ENCODE measurements around the gene RERE.

Gene RERE

DNA sequence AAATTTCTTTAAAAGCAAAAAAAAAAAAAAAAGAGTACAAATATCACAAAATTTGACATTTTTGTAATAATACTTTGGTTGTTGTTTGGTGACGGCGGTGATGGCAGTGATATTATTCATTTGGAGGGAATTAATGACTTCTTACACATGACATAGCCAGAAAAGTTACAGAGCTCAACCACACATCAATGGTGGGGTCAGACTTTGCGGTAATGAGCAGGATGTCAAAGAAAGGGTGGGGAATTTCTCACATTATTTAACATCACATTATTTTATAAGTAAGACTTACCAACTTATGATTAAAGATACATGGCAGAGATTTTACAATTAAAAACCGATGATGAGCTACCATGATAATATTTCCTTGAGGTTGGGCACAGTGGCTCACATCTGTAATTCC, 248.2 kb downstream of the RERE start:
- CTCF ChIA-PET: interaction anchor here (0.6 to 2.2 kb wide), 4 partner anchors 8 to 285 kb away, joined by 3 to 7 read pairs (median 4); no protein-coding TSS in a partner anchor
- POLR2A ChIA-PET: interaction anchor here (1.1 kb wide), 1 partner anchor 134 kb away, joined by 3 read pairs; no protein-coding TSS in a partner anchor
- no peak for TF ChIP-seq CTBP1 (IDR thresholded peaks at IDR 0.05; ENCODE audit: borderline replicate concordance)
- TF ChIP-seq FOXM1 (IDR thresholded peaks at IDR 0.05; ENCODE audit: borderline replicate concordance): no peak
- TF ChIP-seq, protein P1, sequence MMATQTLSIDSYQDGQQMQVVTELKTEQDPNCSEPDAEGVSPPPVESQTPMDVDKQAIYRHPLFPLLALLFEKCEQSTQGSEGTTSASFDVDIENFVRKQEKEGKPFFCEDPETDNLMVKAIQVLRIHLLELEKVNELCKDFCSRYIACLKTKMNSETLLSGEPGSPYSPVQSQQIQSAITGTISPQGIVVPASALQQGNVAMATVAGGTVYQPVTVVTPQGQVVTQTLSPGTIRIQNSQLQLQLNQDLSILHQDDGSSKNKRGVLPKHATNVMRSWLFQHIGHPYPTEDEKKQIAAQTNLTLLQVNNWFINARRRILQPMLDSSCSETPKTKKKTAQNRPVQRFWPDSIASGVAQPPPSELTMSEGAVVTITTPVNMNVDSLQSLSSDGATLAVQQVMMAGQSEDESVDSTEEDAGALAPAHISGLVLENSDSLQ (IDR thresholded peaks at IDR 0.05): no peak
- TF ChIP-seq ELF4 (IDR thresholded peaks at IDR 0.05): no peak
- TF ChIP-seq HDGF (IDR thresholded peaks at IDR 0.05; ENCODE audit: borderline replicate concordance): no peak
- TF ChIP-seq ZNF384 (IDR thresholded peaks at IDR 0.05): no peak
- no peak for TF ChIP-seq NFRKB (IDR thresholded peaks at IDR 0.05)
- no peak for TF ChIP-seq FOXK2 (IDR thresholded peaks at IDR 0.05)
- no peak for TF ChIP-seq SUZ12 (IDR thresholded peaks at IDR 0.05)
- no peak for TF ChIP-seq FOXA1 (IDR thresholded peaks at IDR 0.05)
- no peak for TF ChIP-seq BHLHE40 (IDR thresholded peaks at IDR 0.05; ENCODE audit: borderline replicate concordance)
- TF ChIP-seq LEF1 (IDR thresholded peaks at IDR 0.05; ENCODE audit: borderline replicate concordance): no peak
- no peak for TF ChIP-seq SP1 (IDR thresholded peaks at IDR 0.05)
- TF ChIP-seq ARNT (IDR thresholded peaks at IDR 0.05): no peak
- no peak for DNase-seq (ENCODE audit: extremely low spot score)

DNA sequence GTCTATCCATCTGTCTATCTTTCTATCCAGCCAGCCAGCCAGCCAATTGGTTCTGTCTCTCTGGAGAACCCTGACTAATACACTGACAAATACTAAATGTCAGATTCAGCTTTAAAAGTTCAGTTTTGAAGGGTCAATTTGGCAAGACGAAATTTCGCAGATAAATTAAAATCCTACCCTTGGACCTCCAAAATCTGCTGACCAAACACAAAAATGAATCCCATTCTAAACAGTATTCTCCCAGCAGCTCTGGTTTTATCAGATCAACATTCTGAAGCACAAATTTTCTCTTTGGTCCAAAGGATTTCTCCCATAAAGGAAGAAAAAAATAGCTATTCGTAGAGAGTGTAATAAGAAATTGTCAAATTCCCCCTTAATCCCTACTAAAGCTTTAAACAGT, 248.6 kb downstream of the RERE start:
- ChIA-PET CTCF (interaction anchor here (0.6 to 2.2 kb wide), 4 partner anchors 7 to 160 kb away, joined by 3 to 7 read pairs (median 4); no protein-coding TSS in a partner anchor), POLR2A (interaction anchor here (1.1 kb wide), 1 partner anchor 135 kb away, joined by 3 read pairs; no protein-coding TSS in a partner anchor)
- DNase-seq (ENCODE audit: extremely low spot score): no peak
- TF ChIP-seq ARNT (IDR thresholded peaks at IDR 0.05) (no peak), LEF1 (IDR thresholded peaks at IDR 0.05; ENCODE audit: borderline replicate concordance) (no peak), ELF4 (IDR thresholded peaks at IDR 0.05) (no peak), ZNF384 (IDR thresholded peaks at IDR 0.05) (no peak), CTBP1 (IDR thresholded peaks at IDR 0.05; ENCODE audit: borderline replicate concordance) (no peak), BHLHE40 (IDR thresholded peaks at IDR 0.05; ENCODE audit: borderline replicate concordance) (no peak), FOXK2 (IDR thresholded peaks at IDR 0.05) (no peak), SP1 (IDR thresholded peaks at IDR 0.05) (no peak), L3MBTL2 (conservative IDR thresholded peaks at IDR 0.05) (no peak), NFRKB (IDR thresholded peaks at IDR 0.05) (no peak), SUZ12 (IDR thresholded peaks at IDR 0.05) (no peak), FOXA1 (IDR thresholded peaks at IDR 0.05) (no peak), TARDBP (IDR thresholded peaks at IDR 0.05) (no peak), FOXM1 (IDR thresholded peaks at IDR 0.05; ENCODE audit: borderline replicate concordance) (no peak), HDGF (IDR thresholded peaks at IDR 0.05; ENCODE audit: borderline replicate concordance) (no peak)
- TF ChIP-seq, protein P1 (IDR thresholded peaks at IDR 0.05): no peak

DNA sequence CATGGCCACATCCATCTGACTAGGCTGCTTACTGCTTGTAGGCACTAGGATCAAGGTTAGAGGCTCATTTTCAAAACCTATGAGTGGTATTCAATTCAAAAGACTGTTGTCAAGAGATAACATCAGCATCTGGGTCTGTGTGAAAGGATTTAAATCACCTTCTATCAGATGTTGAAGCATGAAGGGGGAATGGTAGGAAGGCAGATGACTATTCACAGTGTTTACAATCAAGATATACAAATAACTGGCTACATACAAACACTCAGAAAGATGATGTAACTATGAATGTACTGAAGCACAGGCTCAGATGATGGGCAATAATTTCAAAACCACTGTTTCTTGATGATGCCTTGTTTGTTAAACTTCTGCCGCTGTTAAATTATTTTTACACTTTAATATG, 250.3 kb downstream of the RERE start:
- ChIA-PET CTCF (no interaction called here), POLR2A (no interaction called here)
- DNase-seq (ENCODE audit: extremely low spot score): no peak
- TF ChIP-seq BHLHE40 (IDR thresholded peaks at IDR 0.05; ENCODE audit: borderline replicate concordance) (no peak), LEF1 (IDR thresholded peaks at IDR 0.05; ENCODE audit: borderline replicate concordance) (no peak), SUZ12 (IDR thresholded peaks at IDR 0.05) (no peak), ZNF384 (IDR thresholded peaks at IDR 0.05) (no peak), SP1 (IDR thresholded peaks at IDR 0.05) (no peak), TARDBP (IDR thresholded peaks at IDR 0.05) (no peak), FOXA1 (IDR thresholded peaks at IDR 0.05) (no peak), ELF4 (IDR thresholded peaks at IDR 0.05) (no peak), ARNT (IDR thresholded peaks at IDR 0.05) (no peak), HDGF (IDR thresholded peaks at IDR 0.05; ENCODE audit: borderline replicate concordance) (no peak), FOXM1 (IDR thresholded peaks at IDR 0.05; ENCODE audit: borderline replicate concordance) (no peak), NFRKB (IDR thresholded peaks at IDR 0.05) (no peak), CTBP1 (IDR thresholded peaks at IDR 0.05; ENCODE audit: borderline replicate concordance) (no peak), FOXK2 (IDR thresholded peaks at IDR 0.05) (no peak), L3MBTL2 (conservative IDR thresholded peaks at IDR 0.05) (no peak)
- TF ChIP-seq, protein P1 (IDR thresholded peaks at IDR 0.05): no peak

DNA sequence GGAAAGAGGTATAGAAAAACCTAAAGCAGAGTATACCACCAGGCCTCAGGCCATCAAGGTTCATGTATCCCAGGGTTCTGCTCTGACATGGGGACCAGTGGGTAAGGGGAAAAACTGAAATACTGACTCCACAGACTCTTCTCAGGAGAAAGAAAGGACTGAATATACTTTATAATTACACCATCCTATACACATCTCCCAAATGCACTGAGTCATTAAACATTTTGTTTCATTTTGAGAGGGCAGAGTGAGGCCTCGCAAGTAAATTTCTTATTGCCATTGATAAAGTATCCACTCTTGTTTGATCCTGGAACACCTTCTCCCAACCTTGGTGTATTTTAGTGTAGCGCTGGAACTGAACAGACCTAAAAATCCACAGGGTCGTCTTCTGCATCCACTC, 251.6 kb downstream of the RERE start:
- POLR2A ChIA-PET: no interaction called here
- DNase-seq (ENCODE audit: extremely low spot score): no peak
- CTCF ChIA-PET: interaction anchor here (2.2 kb wide), 1 partner anchor 283 kb away, joined by 7 read pairs; no protein-coding TSS in a partner anchor
- TF ChIP-seq CTBP1 (IDR thresholded peaks at IDR 0.05; ENCODE audit: borderline replicate concordance): no peak
- TF ChIP-seq SUZ12 (IDR thresholded peaks at IDR 0.05): no peak
- no peak for TF ChIP-seq FOXM1 (IDR thresholded peaks at IDR 0.05; ENCODE audit: borderline replicate concordance)

DNA sequence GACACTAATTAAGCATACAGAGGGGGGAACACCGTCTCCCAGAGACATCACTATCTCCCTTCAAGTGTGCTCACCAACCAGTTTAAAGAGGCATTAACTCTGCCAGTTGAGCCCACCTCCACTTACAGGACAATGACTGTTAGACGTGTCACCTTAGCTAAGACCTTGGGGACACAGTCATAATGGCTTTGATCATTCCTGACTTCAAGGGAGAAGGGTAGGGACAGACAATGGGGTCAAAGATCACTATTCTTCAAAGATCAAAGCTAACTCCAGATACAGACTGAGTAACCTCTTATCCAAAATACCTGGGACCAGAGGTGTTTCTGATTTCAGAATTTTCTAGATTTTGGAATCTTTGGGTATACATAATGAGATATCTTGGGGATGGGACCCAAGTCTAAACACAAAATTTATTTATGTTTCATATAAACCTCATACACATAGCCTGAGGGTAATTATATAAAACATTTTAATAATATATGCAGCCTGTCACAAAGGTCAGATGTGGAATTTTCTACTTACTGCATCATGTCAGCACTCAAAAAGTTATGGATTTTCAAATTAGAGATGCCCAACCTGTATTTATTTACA, 253.4 kb downstream of the RERE start:
- ChIA-PET POLR2A (no interaction called here), CTCF (interaction anchor here (2.2 kb wide), 1 partner anchor 285 kb away, joined by 7 read pairs; no protein-coding TSS in a partner anchor)
- no peak for TF ChIP-seq ARNT (IDR thresholded peaks at IDR 0.05)
- TF ChIP-seq FOXM1 (IDR thresholded peaks at IDR 0.05; ENCODE audit: borderline replicate concordance): no peak
- TF ChIP-seq ZNF384 (IDR thresholded peaks at IDR 0.05): no peak
- TF ChIP-seq FOXA1 (IDR thresholded peaks at IDR 0.05): no peak
- no peak for TF ChIP-seq HDGF (IDR thresholded peaks at IDR 0.05; ENCODE audit: borderline replicate concordance)
- TF ChIP-seq, protein P1 (IDR thresholded peaks at IDR 0.05): no peak
- no peak for TF ChIP-seq TARDBP (IDR thresholded peaks at IDR 0.05)
- no peak for TF ChIP-seq BHLHE40 (IDR thresholded peaks at IDR 0.05; ENCODE audit: borderline replicate concordance)
- TF ChIP-seq L3MBTL2 (conservative IDR thresholded peaks at IDR 0.05): no peak
- TF ChIP-seq ELF4 (IDR thresholded peaks at IDR 0.05): no peak
- no peak for TF ChIP-seq SUZ12 (IDR thresholded peaks at IDR 0.05)
- DNase-seq (ENCODE audit: extremely low spot score): no peak
